G401 (cell line): ENCODE results near the gene PIK3CA. TPM values are rescaled to one million over a fixed set of nuclear protein-coding genes. Genes with fewer than 3 reads are reported as not detected.

Experiments used
- DNase-seq: peaks from one replicate; pipeline ENCODE4 v3.0.0-alpha.2; 2015; ENCODE audit warnings: low spot score
- in situ Hi-C: cut with HindIII; loops from 2 replicates; pipeline ENCODE4 v1.10.0; 2016; ENCODE audit warnings: low sequenced_read_pairs, mixed read lengths
- total RNA-seq: library from RNA; depleted of rRNA; stranded (reverse); fragments of >200 nt; shearing (Covaris generic); gene quantifications from 2 replicates; pipeline ENCODE4 v1.2.3, GENCODE V29; 2014

PIK3CA gene
- total RNA-seq, 1 experiment from 2014 or later: 11.9 TPM

DNA sequence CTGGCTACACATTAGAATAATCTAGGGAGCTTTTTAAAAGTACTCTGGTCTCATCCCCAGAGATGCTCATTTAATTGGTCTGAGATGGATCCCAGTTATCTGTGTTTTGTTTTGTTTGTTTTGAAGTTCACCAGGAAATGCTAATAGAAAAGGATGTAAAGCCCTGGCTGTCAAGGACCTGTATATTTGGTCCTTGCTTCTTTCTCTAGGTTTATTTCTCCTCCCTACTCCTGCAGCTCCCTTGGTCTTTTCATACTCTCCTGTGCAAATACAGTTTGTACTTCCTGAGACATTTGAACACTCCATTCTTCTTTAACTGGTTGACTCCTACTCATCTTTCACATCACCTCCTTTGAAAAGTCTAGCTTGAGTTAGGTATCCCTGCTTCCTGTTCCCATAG lies 3.3 kb downstream of the PIK3CA start:
- DNase-seq: no peak
- in situ Hi-C loops: no loop called here

DNA sequence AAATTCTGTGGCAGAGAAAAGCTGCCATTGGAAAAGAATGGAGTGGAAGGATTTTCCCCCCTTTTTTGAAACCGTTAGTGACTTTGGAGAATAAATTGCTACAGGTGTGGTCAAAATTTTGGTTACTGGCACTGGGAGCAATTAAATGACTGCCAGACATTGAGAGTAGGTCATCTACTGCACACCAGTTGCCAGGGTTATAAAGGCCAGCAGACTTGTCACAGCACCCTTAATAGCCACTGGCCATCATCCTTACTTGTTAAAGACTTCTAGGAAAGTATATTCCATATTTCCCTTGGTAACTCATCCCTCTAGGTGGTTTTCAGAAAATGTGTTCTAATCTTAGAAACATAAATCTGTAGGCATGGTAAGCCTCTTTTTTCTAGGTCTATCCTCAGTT lies 8.0 kb downstream of the PIK3CA start:
- in situ Hi-C loops: no loop called here
- DNase-seq: no peak

DNA sequence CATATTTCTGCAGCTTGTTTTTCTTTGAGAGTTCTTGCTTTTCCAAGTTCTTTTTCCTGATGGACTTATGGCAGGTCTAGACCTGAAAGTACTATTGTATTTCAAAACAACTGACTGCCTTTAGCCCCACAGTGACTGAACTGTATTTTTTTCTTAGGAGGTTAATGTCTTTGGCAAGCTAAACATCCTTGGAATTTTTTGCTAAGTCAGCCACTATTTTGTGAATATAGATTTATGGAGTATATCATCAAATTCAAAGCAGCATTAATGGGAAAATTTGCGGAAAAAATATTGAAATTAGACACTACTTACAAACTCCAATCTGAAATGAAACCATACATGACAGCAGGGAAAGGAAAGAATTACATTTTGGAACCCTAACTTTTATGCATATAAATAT lies 8.6 kb downstream of the PIK3CA start:
- DNase-seq: no peak
- in situ Hi-C loops: no loop called here

DNA sequence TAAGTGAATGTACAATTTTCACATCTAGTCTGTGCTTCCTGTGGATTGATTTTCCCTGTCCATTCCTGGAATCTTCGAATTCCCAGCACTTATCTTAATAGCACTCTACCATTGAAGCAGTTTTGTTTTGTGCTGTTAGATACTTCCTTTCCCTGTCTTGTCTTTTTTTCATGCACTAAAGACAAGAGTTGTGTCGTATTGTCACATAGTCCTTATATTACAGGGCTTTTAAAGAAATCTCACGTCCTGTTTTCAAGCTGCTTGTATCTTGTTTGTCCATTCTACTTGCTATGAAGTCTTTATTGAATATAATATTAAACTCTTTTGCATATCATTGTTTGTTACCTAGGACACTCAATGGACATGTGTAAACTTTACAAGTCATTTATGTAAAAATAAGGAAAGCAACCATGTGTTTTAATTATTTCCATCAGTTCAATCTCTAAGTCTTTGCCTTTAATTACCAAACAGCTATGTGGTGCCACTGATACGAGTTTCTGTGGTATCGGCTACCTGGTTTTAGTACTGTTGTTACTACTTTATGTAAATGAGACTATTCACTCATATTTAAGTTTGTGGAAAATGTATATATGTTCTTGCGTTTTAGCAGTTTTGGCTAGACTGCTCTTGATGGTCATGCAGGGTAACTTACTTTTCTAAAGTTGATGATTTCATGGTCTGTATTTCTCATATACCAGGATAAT lies 10.3 kb downstream of the PIK3CA start:
- in situ Hi-C loops: no loop called here
- DNase-seq: no peak

DNA sequence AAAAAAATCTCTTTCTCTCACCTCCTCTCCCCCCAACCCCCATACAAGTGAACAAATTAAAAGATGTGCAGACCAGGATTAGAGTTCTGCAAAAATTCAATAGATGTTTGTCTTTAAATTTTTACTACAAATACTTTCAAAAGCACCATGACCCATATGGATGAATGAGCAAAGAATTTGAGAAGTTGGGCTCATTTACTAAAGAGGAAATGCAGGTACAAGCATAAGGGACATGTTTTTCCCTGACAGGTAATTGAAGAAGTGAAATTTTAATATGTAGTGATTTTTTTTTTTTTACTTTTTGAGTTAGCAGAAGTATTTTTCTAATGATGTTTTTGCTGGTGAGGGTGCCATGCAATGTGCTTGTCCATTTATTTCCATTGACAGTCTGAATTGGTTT lies 15.3 kb downstream of the PIK3CA start:
- DNase-seq: no peak
- in situ Hi-C loops: no loop called here

DNA sequence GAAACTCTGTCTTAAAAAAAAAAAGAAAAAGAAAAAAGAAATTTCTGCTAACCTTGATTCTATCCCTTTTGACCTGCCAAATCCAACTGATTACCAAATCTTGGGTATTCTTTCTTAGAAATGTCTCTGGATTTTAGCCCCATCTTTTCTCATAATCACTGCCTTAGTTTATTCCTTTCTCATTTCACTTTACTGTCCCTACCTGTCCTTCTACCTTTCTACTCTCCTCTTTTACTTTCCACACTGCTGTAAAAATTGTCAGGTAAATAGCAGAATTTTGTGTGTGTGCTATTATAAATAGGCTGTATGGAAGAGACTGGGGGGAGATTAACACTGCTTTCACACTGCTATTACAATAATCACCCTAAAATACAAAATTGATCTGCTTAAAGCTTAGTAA lies 16.7 kb downstream of the PIK3CA start:
- in situ Hi-C loops: no loop called here
- no peak for DNase-seq

DNA sequence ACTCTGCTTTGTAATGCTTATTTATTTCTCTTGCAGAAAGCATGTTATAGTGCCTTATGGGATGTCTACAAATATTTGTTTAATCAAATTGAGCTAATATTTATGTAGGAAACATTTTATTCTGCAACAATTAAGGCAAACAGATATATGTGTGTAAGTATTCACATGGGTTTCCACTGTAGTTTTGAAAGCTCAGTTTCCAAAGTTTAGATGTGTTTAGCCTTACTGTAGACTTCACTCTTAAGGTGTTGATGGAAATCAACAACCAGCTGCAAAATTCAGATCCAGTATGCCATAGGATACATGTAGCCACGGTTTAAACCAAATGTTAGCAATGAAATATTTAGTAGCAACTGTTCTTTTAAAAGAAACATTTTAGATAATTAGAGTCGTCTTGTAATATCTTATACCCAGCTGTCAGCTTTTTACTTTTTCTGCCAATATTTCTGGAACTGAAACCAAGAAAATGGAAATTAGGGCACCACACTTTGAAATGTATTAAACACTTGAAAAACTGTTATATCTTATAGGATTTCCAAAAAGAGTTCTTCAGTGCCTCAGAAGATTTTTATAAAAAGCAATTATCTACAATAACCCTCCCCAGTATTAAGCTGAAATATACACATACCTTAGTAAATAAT lies 18.5 kb downstream of the PIK3CA start:
- in situ Hi-C loops: no loop called here
- DNase-seq: no peak

DNA sequence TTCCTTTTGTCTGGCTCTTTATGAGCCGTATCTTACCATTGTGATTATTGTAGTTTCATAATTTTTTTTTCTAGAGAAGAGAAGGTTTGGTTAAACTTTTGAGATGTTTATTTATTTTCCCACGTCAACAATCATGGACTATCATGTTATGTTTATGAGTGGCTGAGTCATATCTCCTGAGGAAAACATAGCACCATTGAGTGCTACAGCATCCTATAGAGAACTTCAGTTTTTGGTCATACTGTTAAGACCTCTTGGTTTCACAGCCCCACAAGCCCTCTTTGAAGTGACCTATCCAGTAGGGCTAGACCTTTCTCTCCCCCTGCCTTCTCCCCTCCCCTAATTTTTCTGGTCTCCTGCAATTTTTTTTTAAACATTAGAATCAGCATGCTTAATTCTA lies 20.8 kb downstream of the PIK3CA start:
- DNase-seq: no peak
- in situ Hi-C loops: no loop called here

DNA sequence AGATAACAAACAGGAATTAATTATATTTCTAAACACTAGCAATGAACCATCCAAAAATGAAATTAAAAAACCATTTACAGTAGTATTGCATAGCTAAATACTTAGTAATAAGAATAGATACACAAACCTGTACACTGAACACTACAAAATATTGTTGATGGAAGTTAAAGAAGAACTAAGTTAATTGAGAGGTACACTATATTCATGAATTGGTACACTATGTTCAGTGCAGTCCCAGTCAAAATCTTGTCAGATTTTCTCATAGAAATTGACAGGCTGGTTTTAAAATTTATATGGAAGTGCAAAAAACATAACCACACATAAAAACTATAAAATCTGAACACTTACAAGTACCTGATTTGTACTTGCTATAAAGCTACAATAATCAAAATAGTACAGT lies 24.4 kb downstream of the PIK3CA start:
- in situ Hi-C loops: no loop called here
- DNase-seq: no peak

DNA sequence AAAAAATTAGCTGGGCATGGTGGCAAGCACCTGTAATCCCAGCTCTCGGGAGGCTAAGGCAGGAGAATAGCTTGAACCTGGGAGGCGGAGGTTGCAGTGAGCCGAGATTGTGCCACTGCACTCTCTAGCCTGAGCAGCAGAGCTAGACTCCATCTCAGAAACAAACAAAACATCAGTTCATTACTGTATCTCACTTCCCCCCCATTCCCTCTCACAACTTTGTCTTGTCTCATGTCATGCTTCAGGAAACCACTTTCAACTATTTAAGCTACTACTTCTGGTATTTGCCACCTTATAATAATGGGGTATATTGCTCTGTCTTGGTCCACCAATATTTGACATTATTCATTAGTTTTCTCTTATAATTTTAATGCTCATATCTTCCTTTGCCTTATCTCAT lies 26.2 kb downstream of the PIK3CA start:
- no peak for DNase-seq
- in situ Hi-C loops: no loop called here

DNA sequence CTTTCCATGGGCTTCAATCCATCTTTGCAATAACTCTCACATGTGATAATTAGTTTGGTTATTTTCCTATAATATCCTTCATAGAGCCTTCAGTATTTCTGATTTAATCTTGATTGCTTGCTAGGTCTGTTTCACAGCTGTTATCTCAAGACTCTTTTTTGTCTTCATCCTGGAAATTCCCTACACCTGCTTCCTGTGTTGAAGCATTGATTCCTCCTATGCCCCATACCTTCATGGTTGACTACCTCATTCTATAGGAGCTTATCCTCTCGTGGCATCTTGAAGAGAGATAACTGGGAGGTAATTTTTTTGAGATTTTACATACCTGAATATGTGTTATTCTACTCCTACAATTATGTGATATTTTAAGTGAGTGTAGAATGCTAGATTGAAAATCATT lies 26.7 kb downstream of the PIK3CA start:
- in situ Hi-C loops: no loop called here
- DNase-seq: no peak

DNA sequence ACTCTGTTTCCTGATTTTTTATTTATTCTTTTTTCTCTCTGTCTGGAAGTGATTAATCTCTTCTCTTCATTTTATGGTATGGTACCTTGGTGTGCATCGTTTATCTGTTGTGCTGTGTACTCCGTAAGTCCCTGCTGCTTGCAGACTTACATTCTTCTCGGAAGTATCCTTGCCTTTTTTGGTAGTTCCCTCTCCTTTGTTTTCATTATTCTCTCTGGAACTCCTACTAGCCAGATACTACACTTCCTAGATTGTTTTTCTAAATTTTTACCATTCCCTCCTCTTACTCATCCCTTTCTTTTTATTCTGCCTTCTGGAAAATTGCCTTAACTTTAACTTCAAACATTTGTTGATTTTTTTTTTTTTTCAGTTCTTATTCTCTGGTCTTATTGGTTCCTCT lies 27.2 kb downstream of the PIK3CA start:
- in situ Hi-C loops: no loop called here
- no peak for DNase-seq

DNA sequence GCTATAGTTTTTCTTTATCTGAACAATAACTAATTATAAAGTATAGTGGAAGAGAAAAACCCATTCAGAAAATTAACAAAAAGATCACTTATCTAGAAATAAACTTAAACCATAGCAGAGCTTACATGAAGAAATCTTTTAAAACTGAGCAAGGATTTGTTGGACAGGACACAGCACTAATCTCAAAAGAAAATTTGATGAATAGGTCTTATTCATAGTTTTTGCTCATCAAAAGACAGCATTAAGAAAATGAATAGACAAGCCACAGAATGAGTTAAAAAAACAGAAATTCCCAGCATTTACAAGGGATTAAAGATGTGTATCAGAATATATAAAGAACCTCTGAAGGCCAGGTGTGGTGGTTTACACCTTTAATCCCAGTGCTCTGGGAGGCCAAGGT lies 29.5 kb downstream of the PIK3CA start:
- in situ Hi-C loops: no loop called here
- DNase-seq: no peak

DNA sequence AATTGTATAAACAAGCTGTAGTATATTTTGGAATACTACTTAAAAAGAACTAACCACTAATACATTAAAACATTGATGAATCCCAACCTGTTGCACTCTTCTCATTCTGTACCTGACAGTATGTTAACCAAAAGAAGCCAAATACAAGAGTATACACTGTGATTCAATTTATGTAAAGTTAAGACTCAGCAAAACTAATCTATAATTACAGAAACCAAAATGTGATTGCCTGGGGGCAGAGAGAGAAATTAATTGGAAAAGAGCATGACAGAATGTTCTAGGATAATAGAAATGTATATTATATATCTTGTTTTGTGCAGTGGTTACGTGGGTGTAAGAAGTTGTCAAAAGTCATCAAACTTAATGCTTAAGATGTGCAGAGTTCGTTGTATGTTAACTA lies 31.1 kb downstream of the PIK3CA start:
- no peak for DNase-seq
- in situ Hi-C loops: no loop called here

DNA sequence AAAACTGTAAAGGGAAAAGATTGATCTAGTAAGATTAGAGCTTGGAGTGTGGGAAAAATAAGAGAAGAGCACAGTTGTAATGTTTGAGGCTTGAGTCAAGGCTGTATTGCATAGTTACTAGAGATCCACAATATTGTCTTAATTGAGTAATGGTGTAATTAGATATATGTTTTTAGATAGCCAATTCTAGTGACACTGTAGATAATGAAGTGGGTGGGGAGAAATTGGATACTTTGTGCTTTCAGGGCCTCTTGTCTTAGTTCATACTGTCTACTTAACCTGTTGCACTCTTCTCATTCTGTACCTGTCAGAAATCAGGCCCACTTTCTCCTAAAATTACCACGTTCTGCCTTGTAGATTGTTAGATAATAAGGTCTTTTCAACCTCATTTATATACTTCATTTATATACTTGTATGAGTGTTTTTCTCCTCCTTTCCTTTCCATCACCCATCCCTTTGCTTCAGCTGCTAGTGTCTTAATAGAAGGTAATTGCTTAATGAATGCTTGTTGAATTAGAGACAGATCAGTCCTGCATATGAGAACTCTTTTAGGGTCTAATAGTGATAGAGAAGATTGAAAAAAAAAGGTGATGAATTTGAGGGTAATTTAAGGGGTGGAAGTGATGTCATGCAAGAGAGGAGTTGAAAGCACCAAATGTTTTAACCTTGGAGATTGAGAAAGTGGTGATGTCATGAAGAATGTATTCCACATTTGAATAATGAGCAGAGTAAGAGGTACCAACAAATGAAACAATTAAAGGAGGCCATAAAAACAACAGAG lies 32.0 kb downstream of the PIK3CA start:
- in situ Hi-C loops: no loop called here
- no peak for DNase-seq

DNA sequence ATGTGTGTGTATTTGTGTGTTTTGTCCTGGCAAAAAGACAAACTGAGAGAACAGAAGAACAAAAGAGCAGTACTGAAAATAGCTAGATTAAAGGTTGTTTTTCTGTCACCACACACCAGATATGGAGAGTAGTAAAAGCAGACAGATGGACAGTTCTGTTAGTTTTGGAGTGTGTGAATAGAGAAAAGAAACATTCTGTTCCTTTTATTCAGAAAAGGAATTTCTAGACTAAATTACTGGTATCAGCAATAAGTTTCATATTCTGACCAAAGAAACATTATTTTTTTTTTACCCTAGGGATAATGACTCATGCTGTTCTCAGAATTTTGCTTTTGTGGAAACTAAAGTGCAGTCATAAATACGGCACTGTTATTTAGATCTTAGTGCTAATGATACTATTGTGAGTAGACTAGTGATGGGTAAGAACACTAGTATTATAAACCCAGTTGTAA lies 32.9 kb downstream of the PIK3CA start:
- in situ Hi-C loops: no loop called here

DNA sequence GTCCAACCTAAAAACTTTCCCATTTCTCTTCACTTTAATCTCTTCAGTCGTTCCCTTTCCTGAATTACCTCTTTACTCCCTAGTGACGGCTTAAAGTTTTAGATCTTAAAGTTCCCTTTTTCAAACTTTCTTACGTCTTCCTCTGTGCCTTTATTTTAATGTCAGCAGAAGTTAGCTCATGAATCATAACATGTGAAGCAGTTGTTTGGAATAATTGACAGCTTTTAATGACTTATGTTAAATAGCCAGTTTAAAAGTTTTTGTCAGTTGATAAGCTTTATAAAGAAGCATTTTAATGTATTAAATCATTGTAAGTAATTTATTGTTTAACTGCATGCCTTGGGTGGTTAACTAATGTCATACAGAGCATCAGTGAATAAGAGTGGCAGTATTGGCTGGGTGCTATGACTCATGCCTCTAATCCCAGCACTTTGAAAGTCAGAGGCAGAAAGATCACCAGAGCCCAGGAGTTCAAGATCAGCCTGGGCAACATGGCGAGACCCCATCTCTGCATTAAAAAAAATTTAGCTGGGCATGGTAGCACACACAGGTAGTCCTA lies 33.9 kb downstream of the PIK3CA start:
- in situ Hi-C loops: no loop called here

More for the DNA sequence above, 32.9 kb downstream of the PIK3CA start:
- DNase-seq: no peak

DNA sequence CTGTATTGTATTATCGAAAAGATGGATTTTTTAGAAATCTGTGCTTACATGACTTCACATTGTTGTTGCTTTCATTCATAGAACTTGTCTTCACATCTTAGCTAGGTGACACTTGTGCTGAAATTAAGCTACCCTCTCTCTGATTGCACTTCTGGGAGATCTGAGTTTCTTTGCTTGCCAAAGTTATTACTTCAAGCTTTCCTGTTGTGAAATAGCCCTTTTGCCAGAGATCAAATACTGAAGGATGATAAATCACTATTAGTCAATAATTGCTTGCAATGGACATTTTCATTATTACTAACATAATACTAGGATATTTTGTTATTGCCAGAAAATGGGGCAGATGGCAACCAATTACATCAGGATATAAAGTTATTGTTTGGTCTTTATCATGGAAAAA lies 34.7 kb downstream of the PIK3CA start:
- in situ Hi-C loops: no loop called here
- DNase-seq: no peak

More for the DNA sequence above, 33.9 kb downstream of the PIK3CA start:
- DNase-seq: no peak

DNA sequence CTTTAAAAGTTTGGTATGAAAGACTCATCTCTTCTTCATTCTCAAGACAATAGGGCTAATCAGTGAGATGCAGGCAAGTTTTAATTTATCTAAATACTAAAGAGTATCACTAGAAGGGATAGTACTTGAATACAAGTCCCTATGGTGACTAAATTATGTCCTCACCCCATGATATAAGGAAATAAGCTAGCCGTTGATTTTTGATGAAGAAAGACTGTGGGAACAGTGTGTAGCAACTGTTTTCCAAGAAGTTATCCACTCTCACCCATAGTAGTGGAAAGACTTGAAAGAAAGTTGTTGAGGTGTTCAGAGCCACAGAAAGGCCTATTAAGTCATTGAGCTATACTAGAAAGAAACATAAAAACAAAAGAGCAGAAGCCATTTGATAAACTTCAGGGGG lies 36.7 kb downstream of the PIK3CA start:
- in situ Hi-C loops: no loop called here
- no peak for DNase-seq

DNA sequence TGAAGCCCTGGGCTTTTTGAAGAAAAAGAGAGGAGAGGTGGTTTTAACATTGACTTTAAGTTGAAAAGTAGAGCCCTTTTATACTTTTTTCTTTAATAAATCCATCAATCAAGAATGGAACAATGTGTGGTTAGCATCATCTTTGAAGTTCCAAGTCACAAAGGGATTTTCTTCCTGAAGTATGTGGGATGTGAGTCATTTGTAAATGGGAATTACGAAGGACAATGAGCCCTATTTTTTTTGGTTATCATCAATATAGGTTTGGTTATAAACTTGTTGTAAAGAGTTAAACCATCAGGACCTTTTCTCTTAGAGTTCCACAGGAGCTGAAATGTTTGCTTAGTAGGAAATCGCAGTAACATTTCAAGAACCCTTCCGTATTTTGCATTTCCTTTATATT lies 38.3 kb downstream of the PIK3CA start:
- DNase-seq: no peak
- in situ Hi-C loops: no loop called here
